ENCODE results near the gene NEU3.

NEU3 gene

GRCh38 chr11:75063741-75064314 is 75.1 kb downstream of the NEU3 start:
- DNase-seq (ENCODE audit: low read depth): no peak

- DNase-seq (ENCODE audit: low read depth): no peak
Observed at GRCh38 chr11:75066061-75066460, 77.3 kb downstream of the NEU3 start.
